HCT116 (cell line): ENCODE data around the gene SMYD3. TPM values are rescaled to one million over a fixed set of nuclear protein-coding genes. Genes with fewer than 3 reads are reported as not detected.

ENCODE experiments used
- ATAC-seq: fragments of 200-7000 bp; cut with Tn5 transposase; 2 replicates; pipeline ENCODE4 v1.9.1; 2020; ENCODE audit warnings: mild to moderate bottlenecking, moderate library complexity
- BruUV-seq: library from RNA; stranded (reverse); fragments of 400-500 nt; replicated peaks from 2 replicates; lab custom pipeline; 2021; lab: Mats Ljungman, UMichigan
- CTCF ChIA-PET: fragments of 300-600 bp; sonication (Branson Sonifier 250); formaldehyde crosslinking; loops from one replicate; lab custom pipeline; 2021; ENCODE audit warnings: antibody characterized with exemption; lab: Charles Lee
- POLR2A ChIA-PET: fragments of 300-600, 350-600 bp; sonication (Branson Sonifier 250); formaldehyde crosslinking; loops from one replicate; lab custom pipeline; 2021; ENCODE audit warnings: antibody characterized with exemption; lab: Charles Lee
- RAD21 ChIA-PET, 2 experiments: fragments of 300-600 bp; sonication (Branson Sonifier 250); formaldehyde crosslinking; loops; one replicate each; lab custom pipeline; 2023; ENCODE audit warnings: low total read pairs in 2 of 2; ENCODE audit not compliant: uncharacterized antibody in 2 of 2, unreplicated experiment in 2 of 2, low non-redundant PET in 1 of 2; lab: Charles Lee
- DNase-seq: peaks from one replicate; pipeline ENCODE4 v3.0.0-alpha.2; 2010; ENCODE audit warnings: low read depth, low spot score
- H2AFZ ChIP-seq: fragments of 200-600 bp; shearing (Covaris generic), sonication (generic); 2 replicates; pipeline ENCODE4 v1.6.1; 2017; ENCODE audit warnings: low read depth, mixed run types, mixed read lengths, antibody characterized with exemption, low read length; ENCODE audit not compliant: poor library complexity, severe bottlenecking
- H3K27ac ChIP-seq: 2 replicates; pipeline ENCODE4 v1.5.1; 2012; ENCODE audit warnings: low read depth, low read length
- H3K27me3 ChIP-seq: fragments of 200-600 bp; sonication (generic); 2 replicates; pipeline ENCODE4 v1.6.1; 2016; ENCODE audit warnings: mixed run types, low read length, mixed read lengths; ENCODE audit not compliant: insufficient read depth
- H3K36me3 ChIP-seq, 2 experiments: fragments of 200-500 bp in 1 of 2; fragments of 200-600 bp in 1 of 2; sonication (Bioruptor generic) in 1 of 2; sonication (generic) in 1 of 2; 2 replicates each; pipeline versions ENCODE4 v1.5.1 to v1.6.1; 2014 to 2016; ENCODE audit warnings: low read length in 2 of 2, inconsistent platforms in 1 of 2, mixed read lengths in 1 of 2, mixed run types in 1 of 2; ENCODE audit not compliant: insufficient read depth in 2 of 2, control insufficient read depth in 1 of 2
- H3K4me1 ChIP-seq, 2 experiments: fragments of 200-600 bp in 1 of 2; sonication (generic) in 1 of 2; 2 replicates each; pipeline versions ENCODE4 v1.5.1 to v1.6.1; 2012 to 2017; ENCODE audit warnings: low read length in 2 of 2, inconsistent platforms in 1 of 2, mild to moderate bottlenecking in 1 of 2, mixed read lengths in 1 of 2, mixed run types in 1 of 2, moderate library complexity in 1 of 2; ENCODE audit not compliant: insufficient read depth in 2 of 2, control insufficient read depth in 1 of 2
- H3K4me2 ChIP-seq: fragments of 200-600 bp; sonication (generic); 2 replicates; pipeline ENCODE4 v1.6.1; 2017; ENCODE audit warnings: mixed run types, low read length, mixed read lengths
- H3K4me3 ChIP-seq, 2 experiments: fragments of 200-600 bp in 1 of 2; sonication (generic) in 1 of 2; replicated peaks in 1 of 2; 2 replicates each; pipeline ENCODE4 v1.5.1; 2011 to 2016; ENCODE audit warnings: low read length in 2 of 2, control low read depth in 1 of 2, low read depth in 1 of 2, mild to moderate bottlenecking in 1 of 2, mixed read lengths in 1 of 2, mixed run types in 1 of 2
- H3K79me2 ChIP-seq: fragments of 200-600 bp; sonication (generic); 2 replicates; pipeline ENCODE4 v1.6.1; 2017; ENCODE audit warnings: mild to moderate bottlenecking, mixed run types, low read length, moderate library complexity, mixed read lengths; ENCODE audit not compliant: insufficient read depth
- H3K9ac ChIP-seq: fragments of 200-600 bp; sonication (generic); 2 replicates; pipeline ENCODE4 v1.6.1; 2016; ENCODE audit warnings: low read length, mixed read lengths
- H3K9me2 ChIP-seq: fragments of 200-600 bp; sonication (generic), shearing (Covaris generic); 2 replicates; pipeline ENCODE4 v1.6.1; 2017; ENCODE audit warnings: mixed run types, mild to moderate bottlenecking, moderate library complexity; ENCODE audit not compliant: insufficient read depth
- H3K9me3 ChIP-seq, 2 experiments: fragments of 200-500 bp in 1 of 2; fragments of 200-600 bp in 1 of 2; sonication (Bioruptor generic) in 1 of 2; sonication (generic) in 1 of 2; 2 replicates each; pipeline ENCODE4 v1.6.1; 2014 to 2017; ENCODE audit warnings: low read length in 2 of 2, mixed read lengths in 2 of 2, inconsistent platforms in 1 of 2, low read depth in 1 of 2, mild to moderate bottlenecking in 1 of 2, mixed run types in 1 of 2, moderate library complexity in 1 of 2; ENCODE audit not compliant: control insufficient read depth in 1 of 2, insufficient read depth in 1 of 2
- H4K20me1 ChIP-seq: fragments of 200-600 bp; sonication (generic), shearing (Covaris generic); 2 replicates; pipeline ENCODE4 v1.6.1; 2017; ENCODE audit warnings: mixed run types, mild to moderate bottlenecking, moderate library complexity; ENCODE audit not compliant: insufficient read depth
- CEBPB ChIP-seq: IDR thresholded peaks from 2 replicates; pipeline ENCODE4 v1.6.1; 2012; ENCODE audit warnings: low read depth
- CTCF ChIP-seq, 3 experiments: fragments of 200-600 bp in 1 of 3; sonication (generic) in 1 of 3; IDR thresholded peaks in 2 of 3; conservative IDR thresholded peaks in 1 of 3; 2 replicates each; pipeline ENCODE4 v1.5.1; 2012 to 2017; ENCODE audit warnings: low read depth in 2 of 3, low read length in 2 of 3, antibody characterized with exemption in 1 of 3, borderline replicate concordance in 1 of 3, control low read depth in 1 of 3, mild to moderate bottlenecking in 1 of 3, mixed read lengths in 1 of 3, mixed run types in 1 of 3, moderate library complexity in 1 of 3; ENCODE audit not compliant: insufficient read depth in 1 of 3
- EGR1 ChIP-seq: IDR thresholded peaks from 2 replicates; pipeline ENCODE4 v1.6.1; 2012; ENCODE audit warnings: low read depth
- ELF1 ChIP-seq: IDR thresholded peaks from 2 replicates; pipeline ENCODE4 v1.6.1; 2012; ENCODE audit warnings: low read depth, borderline replicate concordance
- EZH2 ChIP-seq: fragments of 200-600 bp; sonication (generic); IDR thresholded peaks from 2 replicates; pipeline ENCODE4 v1.6.1; 2017; ENCODE audit warnings: antibody characterized with exemption, mixed run types
- FOSL1 ChIP-seq: IDR thresholded peaks from 2 replicates; pipeline ENCODE4 v1.6.1; 2012; ENCODE audit warnings: low read depth
- JUND ChIP-seq: IDR thresholded peaks from 2 replicates; pipeline ENCODE4 v1.6.1; 2012
- POLR2A ChIP-seq: IDR thresholded peaks from 2 replicates; pipeline ENCODE4 v1.7.0; 2011; ENCODE audit warnings: borderline replicate concordance; ENCODE audit not compliant: insufficient read depth, insufficient read length; ENCODE audit errors: extremely low read depth
- POLR2AphosphoS5 ChIP-seq: IDR thresholded peaks from 2 replicates; pipeline ENCODE4 v1.6.1; 2011; ENCODE audit warnings: mild to moderate bottlenecking, low read depth, low read length, moderate library complexity
- RAD21 ChIP-seq: IDR thresholded peaks from 2 replicates; pipeline ENCODE4 v1.6.1; 2012; ENCODE audit warnings: low read depth, mild to moderate bottlenecking
- REST ChIP-seq: IDR thresholded peaks from 2 replicates; pipeline ENCODE4 v1.6.1; 2012; ENCODE audit warnings: low read depth
- SIN3A ChIP-seq: IDR thresholded peaks from 2 replicates; pipeline ENCODE4 v1.6.1; 2012; ENCODE audit warnings: low read depth
- SRF ChIP-seq: IDR thresholded peaks from 2 replicates; pipeline ENCODE4 v1.6.1; 2012; ENCODE audit warnings: low read depth
- ZBTB33 ChIP-seq: IDR thresholded peaks from 2 replicates; pipeline ENCODE4 v1.6.1; 2011; ENCODE audit warnings: mild to moderate bottlenecking, low read length, moderate library complexity; ENCODE audit not compliant: insufficient replicate concordance; ENCODE audit errors: extremely low read depth
- ZFX ChIP-seq: fragments of 450-650 bp; IDR thresholded peaks from 2 replicates; pipeline ENCODE4 v1.6.1; 2017
- ZNF274 ChIP-seq: fragments of 200-500 bp; sonication (Bioruptor generic); IDR thresholded peaks from 2 replicates; pipeline ENCODE4 v1.6.1; 2014; ENCODE audit warnings: mild to moderate bottlenecking, low read depth, low read length, inconsistent platforms
- intact Hi-C: fragments of 100-400 bp; cut with micrococcal nuclease; formaldehyde crosslinking; loops from 2 replicates; pipeline ENCODE4 v1.10.0; 2022
- total RNA-seq: library from RNA; stranded (reverse); gene quantifications from one replicate; pipeline ENCODE4 v1.2.1, GENCODE V29; 2021; ENCODE audit not compliant: unreplicated experiment

The SMYD3 gene
- total RNA-seq, 1 experiment from 2014 or later: 33.6 TPM

GRCh38 chr1:245875581-245876261, 631.4 kb downstream of the SMYD3 start:
- H3K9ac ChIP-seq: no peak overlapping the region
- POLR2A ChIA-PET: no interaction called here
- H3K4me3 ChIP-seq: no peak overlapping the region
- H2AFZ ChIP-seq: no peak overlapping the region
- H3K4me2 ChIP-seq: no peak overlapping the region
- no peaks in the 10 kb centered on the region for H3K27me3 ChIP-seq
- BruUV-seq: no TSS peak
- no peaks in the 10 kb centered on the region for H3K36me3 ChIP-seq
- CTCF ChIA-PET: no interaction called here
- ATAC-seq (no peak), DNase-seq (no peak)
- no peaks in the 10 kb centered on the region for H4K20me1 ChIP-seq
- RAD21 ChIA-PET: no interaction called here
- no peaks in the 10 kb centered on the region; a peak in 1 of 4 replicates for H3K4me1 ChIP-seq
- no peaks in the 10 kb centered on the region for H3K79me2 ChIP-seq
- intact Hi-C loops: no loop called here
- no peaks in the 10 kb centered on the region for H3K9me3 ChIP-seq
- no peaks in the 10 kb centered on the region for H3K9me2 ChIP-seq
- no peak for TF ChIP-seq EZH2
- no peak for TF ChIP-seq ZFX
- TF ChIP-seq ZNF274: no peak
- no peak for TF ChIP-seq SRF
- no peak for TF ChIP-seq JUND
- TF ChIP-seq CTCF (IDR thresholded peaks at IDR 0.05 in 2 of 3, conservative IDR thresholded peaks at IDR 0.05 in 1 of 3; ENCODE audit: borderline replicate concordance in 1 of 3, insufficient read depth in 1 of 3, low read depth in 2 of 3, low read length in 2 of 3): no peak
- TF ChIP-seq SIN3A: no peak
- no peak for TF ChIP-seq ZBTB33
- TF ChIP-seq REST: no peak
- no peak for TF ChIP-seq POLR2AphosphoS5
- no peak for TF ChIP-seq EGR1
- no peak for TF ChIP-seq CEBPB
- TF ChIP-seq FOSL1: no peak
- no peak for TF ChIP-seq RAD21
- no peak for TF ChIP-seq POLR2A
- TF ChIP-seq ELF1: no peak
- no peak overlapping the region for H3K27ac ChIP-seq
